Adipocyte (in vitro differentiated cells): ENCODE results near the gene NDUFAF2.

Source experiments
- DNase-seq: peaks from one replicate; pipeline ENCODE4 v3.0.0-alpha.2; 2015; ENCODE audit warnings: low read depth
- H3K27me3 ChIP-seq: replicated peaks from 2 replicates; pipeline ENCODE4 v1.7.0; 2013; ENCODE audit warnings: mild to moderate bottlenecking, low read length, moderate library complexity; ENCODE audit not compliant: control insufficient read depth, insufficient read depth
- H3K36me3 ChIP-seq: 2 replicates; pipeline ENCODE4 v1.7.0; 2013; ENCODE audit warnings: low read length, mild to moderate bottlenecking, moderate library complexity; ENCODE audit not compliant: control insufficient read depth, insufficient read depth, severe bottlenecking
- H3K4me1 ChIP-seq: 2 replicates; pipeline ENCODE4 v1.7.0; 2013; ENCODE audit warnings: mild to moderate bottlenecking, low read length, moderate library complexity; ENCODE audit not compliant: control insufficient read depth, insufficient read depth
- H3K4me3 ChIP-seq: 2 replicates; pipeline ENCODE4 v1.7.0; 2013; ENCODE audit warnings: mild to moderate bottlenecking, low read length, moderate library complexity
- H3K9ac ChIP-seq: 2 replicates; pipeline ENCODE4 v1.7.0; 2013; ENCODE audit warnings: mild to moderate bottlenecking, low read length, moderate library complexity
- H3K9me3 ChIP-seq: 2 replicates; pipeline ENCODE4 v1.7.0; 2013; ENCODE audit warnings: mild to moderate bottlenecking, low read length, moderate library complexity; ENCODE audit not compliant: control insufficient read depth

Gene NDUFAF2

DNA sequence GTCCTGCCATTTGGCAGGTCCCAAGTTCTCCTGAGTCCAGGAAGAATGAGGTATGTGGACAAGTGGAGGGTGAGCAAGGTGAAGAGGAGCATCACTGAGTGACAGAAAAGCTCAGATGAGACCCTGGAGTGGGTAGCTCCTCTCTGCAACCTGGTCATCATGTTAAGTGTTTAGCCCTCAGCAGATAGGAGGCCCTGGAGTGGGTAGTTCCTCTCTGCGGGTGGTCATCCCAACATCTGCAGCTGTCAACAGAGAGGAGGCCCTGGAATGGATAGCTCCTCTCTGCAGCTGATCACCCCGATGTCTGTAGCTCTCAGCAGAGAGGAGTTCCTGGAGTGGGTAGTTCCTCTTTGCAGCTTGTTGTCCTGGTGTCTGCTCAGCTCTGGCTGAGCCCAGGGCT is 48.4 kb downstream of the NDUFAF2 start:
- H3K9me3 ChIP-seq, result no peaks in the 10 kb centered on the region
- no peaks in the 10 kb centered on the region for H3K27me3 ChIP-seq
- H3K4me1 ChIP-seq, result no peaks in the 10 kb centered on the region
- no peaks in the 10 kb centered on the region for H3K36me3 ChIP-seq
- DNase-seq, result no peak
- H3K4me3 ChIP-seq, result no peak overlapping the region
- no peak overlapping the region for H3K9ac ChIP-seq

DNA sequence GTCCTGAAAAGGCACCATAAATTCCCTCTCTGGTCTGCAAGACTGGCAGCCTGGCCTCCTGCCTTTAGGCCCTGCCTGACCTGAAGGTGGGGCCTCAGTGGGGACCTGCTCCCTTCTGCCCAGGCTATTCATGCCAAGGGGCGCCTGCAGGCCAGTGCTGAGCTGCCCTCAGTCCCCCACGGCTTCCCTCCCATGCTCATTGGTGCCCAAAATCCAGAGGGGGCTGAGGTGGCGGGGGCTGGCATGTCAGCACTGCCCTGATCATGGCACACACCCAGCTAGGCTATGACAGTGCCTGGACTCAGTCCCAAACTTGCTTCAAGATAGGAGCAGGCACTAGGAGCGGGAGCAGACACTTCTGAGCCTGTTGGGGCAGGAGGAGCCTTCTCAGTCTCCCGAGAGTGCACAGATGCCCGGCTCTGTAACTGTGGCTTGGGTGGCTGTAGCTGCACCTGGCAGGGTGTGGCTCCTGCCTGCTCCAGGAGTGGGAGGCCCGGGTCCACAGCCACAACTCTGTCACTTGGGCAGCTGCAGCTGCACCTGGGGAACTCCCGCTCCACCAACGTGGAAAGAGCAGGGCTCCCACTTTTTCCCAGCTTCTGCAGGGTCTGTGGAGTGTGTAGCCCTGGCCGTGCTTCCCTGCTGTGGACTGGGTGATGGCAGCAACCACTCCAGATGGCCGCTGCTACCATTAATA is 49.0 kb downstream of the NDUFAF2 start:
- Histone ChIP-seq H3K9ac (no peak overlapping the region), H3K4me3 (no peak overlapping the region), H3K4me1 (no peaks in the 10 kb centered on the region), H3K9me3 (no peaks in the 10 kb centered on the region), H3K36me3 (no peaks in the 10 kb centered on the region), H3K27me3 (no peaks in the 10 kb centered on the region)
- DNase-seq, result no peak

DNA sequence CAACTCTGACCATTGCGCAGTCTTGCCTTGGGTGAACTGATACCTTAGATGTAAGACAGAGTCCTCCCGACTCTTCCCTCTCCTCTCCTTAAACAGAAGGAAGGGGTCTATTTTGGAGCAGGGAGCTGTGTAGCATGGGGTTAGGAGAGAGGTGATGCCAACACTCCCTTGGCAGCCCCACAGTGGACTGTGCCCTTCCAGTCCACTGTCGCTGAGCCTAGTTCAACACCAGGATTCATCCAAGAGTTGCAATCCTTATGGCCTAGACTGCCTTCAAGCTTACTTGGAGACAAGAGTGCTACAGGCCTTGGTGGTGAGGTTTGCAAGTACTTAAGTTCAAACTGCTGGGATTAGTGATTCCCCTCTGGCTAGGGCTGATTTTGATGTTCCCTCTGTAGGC is 51.4 kb downstream of the NDUFAF2 start:
- Histone ChIP-seq H3K36me3 (no peaks in the 10 kb centered on the region), H3K4me1 (no peaks in the 10 kb centered on the region), H3K27me3 (no peaks in the 10 kb centered on the region), H3K9ac (no peak overlapping the region), H3K4me3 (no peak overlapping the region), H3K9me3 (no peaks in the 10 kb centered on the region)
- no peak for DNase-seq

DNA sequence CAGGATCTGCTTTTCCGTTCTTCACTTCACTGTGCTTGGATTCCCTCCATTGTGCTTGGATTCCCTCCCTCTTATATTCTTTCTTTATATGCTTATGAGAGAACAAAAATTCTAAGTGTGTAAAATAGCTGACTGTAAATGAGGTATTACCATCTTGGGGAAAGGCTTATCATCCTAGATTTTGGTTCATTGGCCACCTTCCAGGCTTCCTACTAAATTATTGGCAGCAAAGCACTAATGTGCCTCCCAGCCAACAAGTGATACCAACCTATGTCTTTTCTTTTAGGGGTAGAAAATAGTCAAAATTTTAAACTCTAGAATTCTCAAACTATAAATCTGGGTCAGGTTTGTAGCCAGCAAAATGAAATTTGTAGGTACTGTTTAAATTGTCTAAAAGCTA is 52.7 kb downstream of the NDUFAF2 start:
- H3K27me3 ChIP-seq, result no peaks in the 10 kb centered on the region
- no peak overlapping the region for H3K4me3 ChIP-seq
- H3K9ac ChIP-seq, result no peak overlapping the region
- H3K4me1 ChIP-seq, result no peaks in the 10 kb centered on the region
- H3K9me3 ChIP-seq, result no peaks in the 10 kb centered on the region
- no peak for DNase-seq
- H3K36me3 ChIP-seq, result no peaks in the 10 kb centered on the region

DNA sequence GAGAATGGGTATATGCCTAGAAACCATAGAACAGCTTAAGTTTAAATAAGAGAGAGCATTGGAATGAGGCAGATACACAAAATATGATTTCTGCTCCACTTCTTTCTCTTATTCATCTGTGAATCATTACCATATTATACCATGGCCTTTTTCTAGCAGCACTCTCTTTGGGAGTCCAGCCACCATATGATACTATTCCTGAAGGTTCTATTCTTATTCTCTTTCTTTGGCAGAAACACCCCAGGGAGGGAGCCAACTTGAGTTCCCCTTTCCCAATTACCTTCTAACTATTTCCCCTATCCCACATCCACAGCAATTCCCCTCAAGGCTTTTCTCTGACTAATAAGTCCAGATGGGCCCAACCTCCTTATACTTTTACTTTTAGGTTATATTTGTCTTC is 55.9 kb downstream of the NDUFAF2 start:
- Histone ChIP-seq H3K36me3 (no peaks in the 10 kb centered on the region), H3K27me3 (no peaks in the 10 kb centered on the region), H3K9me3 (no peaks in the 10 kb centered on the region), H3K4me3 (no peak overlapping the region), H3K4me1 (peaks cover 6% of the 10 kb centered on the region), H3K9ac (no peak overlapping the region)
- DNase-seq, result peak; percentile 58

DNA sequence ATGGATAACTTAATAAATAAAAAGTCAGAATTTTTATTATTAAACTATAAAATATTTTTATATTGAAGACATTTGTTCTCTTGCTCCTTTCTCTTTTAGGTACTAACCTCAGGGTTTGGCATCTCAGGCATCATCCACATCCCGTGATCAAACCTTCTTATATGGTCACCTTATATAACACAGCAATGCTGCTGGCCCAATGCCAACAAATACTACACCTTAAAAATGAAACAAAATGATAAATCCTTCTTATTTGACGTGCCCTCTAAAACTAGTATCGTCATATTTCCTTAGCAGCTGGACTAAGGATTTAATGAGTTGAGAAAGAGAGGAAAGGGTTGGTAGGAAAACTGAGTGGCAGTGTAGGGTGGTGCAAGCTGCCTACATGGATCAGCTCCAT is 56.6 kb downstream of the NDUFAF2 start:
- no peaks in the 10 kb centered on the region for H3K27me3 ChIP-seq
- H3K4me1 ChIP-seq, result peaks cover 6% of the 10 kb centered on the region
- DNase-seq, result no peak
- H3K9ac ChIP-seq, result no peak overlapping the region
- no peak overlapping the region for H3K4me3 ChIP-seq
- H3K36me3 ChIP-seq, result no peaks in the 10 kb centered on the region
- no peaks in the 10 kb centered on the region for H3K9me3 ChIP-seq

DNA sequence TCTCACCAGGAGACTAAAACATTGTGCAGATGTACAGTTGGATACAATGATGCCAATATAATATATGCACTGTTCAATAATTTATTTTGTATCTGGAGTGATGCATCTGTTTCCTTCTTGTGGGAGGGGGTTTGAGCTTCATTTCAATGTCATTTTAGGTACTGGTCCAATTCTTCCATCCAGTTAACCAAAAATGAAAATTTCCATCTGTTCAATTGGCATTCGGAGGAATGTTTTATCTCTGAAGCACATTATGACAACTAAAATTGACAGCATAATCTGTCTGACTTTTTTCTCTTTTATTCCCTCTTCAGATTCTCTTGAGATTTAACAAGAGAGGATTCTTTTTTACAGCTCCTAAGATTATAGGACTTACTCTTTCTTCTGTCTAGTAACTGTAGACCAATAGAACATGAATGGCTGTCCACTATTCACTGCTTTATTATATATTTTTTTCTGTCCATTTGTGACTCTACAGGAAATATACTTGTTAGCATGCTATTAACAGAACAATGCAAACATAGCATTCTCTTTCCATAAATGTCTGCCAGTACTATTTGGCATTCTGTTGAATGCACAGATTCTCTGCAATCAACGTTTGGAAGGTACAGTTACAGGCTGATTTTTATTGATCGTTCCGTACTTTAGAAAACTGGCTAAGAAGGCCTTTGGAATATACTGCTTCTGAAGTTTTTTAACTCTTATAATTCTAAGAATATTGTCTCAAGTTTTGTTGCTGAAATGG is 57.8 kb downstream of the NDUFAF2 start:
- H3K9me3 ChIP-seq, result no peaks in the 10 kb centered on the region
- H3K27me3 ChIP-seq, result no peaks in the 10 kb centered on the region
- peaks cover 6% of the 10 kb centered on the region for H3K4me1 ChIP-seq
- H3K36me3 ChIP-seq, result no peaks in the 10 kb centered on the region
- H3K4me3 ChIP-seq, result no peak overlapping the region
- no peak for DNase-seq
- no peak overlapping the region for H3K9ac ChIP-seq

DNA sequence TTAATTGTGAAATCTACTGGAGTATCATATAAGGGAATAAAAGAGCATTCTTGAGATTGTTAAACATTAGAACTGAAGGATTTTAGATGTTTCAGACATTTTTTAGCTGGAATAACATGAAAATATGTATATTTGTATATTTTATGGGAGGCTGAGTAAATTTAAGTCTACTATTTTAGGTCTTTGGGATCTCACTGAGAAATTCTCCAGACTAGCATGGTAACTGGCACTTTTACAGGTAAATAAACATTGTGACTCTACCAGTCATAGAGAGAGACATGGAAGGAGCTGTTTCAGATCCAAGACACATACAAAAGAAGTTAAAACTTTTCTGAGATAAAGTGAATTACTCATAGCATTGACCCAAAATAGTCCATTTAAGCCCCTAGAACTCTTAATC is 59.4 kb downstream of the NDUFAF2 start:
- DNase-seq, result peak; percentile 66
- H3K36me3 ChIP-seq, result no peaks in the 10 kb centered on the region

DNA sequence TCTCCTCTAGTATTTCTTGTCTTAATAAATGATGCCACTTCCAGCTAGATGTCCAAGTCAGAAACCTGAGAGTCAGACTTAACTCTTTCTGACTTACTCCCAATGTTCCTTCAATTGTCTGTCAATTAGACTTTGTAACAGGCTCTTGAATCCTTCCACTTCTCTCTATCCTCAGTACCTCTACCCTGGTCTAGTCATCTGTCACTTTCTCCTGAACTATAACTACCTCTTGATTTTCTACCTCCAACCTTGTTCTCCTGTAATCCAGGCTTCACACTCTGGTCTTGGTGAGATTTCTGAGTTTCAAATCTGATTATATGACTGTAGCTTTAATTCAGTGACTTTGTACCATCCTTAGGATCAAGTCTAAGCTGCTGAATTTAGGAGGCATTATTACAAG is 64.9 kb downstream of the NDUFAF2 start:
- no peaks in the 10 kb centered on the region for H3K36me3 ChIP-seq
- H3K9ac ChIP-seq, result no peak overlapping the region
- H3K4me1 ChIP-seq, result no peaks in the 10 kb centered on the region
- no peaks in the 10 kb centered on the region for H3K27me3 ChIP-seq
- H3K9me3 ChIP-seq, result no peaks in the 10 kb centered on the region
- no peak overlapping the region for H3K4me3 ChIP-seq
- no peak for DNase-seq

More for the DNA sequence above, 59.4 kb downstream of the NDUFAF2 start:
- Histone ChIP-seq H3K27me3 (no peaks in the 10 kb centered on the region), H3K9me3 (no peaks in the 10 kb centered on the region), H3K4me3 (no peak overlapping the region), H3K9ac (no peak overlapping the region), H3K4me1 (peaks cover 6% of the 10 kb centered on the region)

DNA sequence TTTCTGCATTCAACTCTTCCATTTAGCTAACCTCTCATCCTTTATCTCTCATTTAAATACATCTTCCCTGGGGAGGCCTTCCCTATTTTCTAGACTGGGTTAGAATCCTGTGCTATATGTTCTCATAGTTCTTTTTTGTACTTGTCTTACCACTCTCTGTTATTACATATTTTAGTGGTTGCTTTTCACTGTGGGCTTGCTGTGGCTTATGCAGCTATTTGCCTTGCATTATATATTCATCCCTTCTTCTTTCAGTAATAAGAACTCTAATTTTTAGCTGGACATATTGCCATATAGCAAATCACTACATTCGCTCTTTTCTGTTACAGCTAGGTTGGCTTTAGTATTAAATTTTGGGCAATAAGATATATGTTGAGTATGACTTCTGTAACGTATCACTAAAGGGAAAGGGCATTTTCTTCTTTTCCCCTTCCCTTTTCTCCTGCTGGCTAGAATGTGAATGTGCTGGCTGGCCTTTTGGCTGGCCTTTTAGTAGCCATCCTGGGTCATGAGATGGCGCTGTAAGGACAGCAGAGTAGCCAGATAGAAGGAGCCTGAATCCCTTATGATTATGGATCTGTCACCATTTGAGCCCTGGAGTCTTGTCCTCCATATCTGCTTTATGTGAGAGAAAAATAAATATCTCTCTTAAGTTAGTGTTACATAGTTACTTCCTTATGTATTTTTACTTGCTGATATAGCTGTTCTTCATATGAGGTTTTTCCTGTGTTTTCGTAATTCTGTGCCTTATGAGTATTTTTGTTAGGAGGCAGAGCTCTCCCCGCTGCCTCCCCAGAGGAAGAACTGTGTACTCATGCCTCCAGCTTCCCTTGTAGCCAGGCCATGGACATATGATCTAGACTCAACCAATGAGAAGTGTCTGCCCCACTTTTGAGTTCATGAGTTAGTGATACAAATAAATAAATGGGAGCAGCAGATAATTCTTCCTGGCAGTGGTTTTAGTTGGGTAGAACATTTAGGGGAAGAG is 65.8 kb downstream of the NDUFAF2 start:
- H3K27me3 ChIP-seq, result no peaks in the 10 kb centered on the region
- H3K36me3 ChIP-seq, result no peaks in the 10 kb centered on the region
- no peaks in the 10 kb centered on the region for H3K4me1 ChIP-seq
- H3K4me3 ChIP-seq, result no peak overlapping the region
- H3K9ac ChIP-seq, result no peak overlapping the region
- H3K9me3 ChIP-seq, result no peaks in the 10 kb centered on the region
- DNase-seq, result no peak

DNA sequence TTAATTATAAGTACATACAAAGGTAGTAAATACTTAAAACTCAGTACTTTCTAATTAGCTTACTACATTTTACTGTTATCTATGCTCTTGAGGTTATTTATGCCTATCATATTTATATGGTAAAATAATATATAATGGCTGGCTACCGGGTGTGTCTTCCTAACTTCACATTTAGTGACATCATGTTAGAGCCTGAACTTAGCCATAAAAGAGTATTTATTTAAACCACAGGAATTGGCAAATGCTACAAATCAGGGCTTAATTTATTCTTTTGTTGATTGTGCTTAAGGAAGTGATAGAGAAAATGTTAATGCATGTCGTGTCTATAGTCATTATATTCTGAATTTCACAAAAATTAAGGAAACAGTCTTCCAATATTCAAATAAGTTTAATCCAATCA is 73.1 kb downstream of the NDUFAF2 start:
- no peaks in the 10 kb centered on the region for H3K9me3 ChIP-seq
- no peak overlapping the region for H3K4me3 ChIP-seq
- no peaks in the 10 kb centered on the region for H3K27me3 ChIP-seq
- DNase-seq, result no peak
- H3K9ac ChIP-seq, result no peak overlapping the region
- peaks cover 29% of the 10 kb centered on the region for H3K4me1 ChIP-seq
- no peaks in the 10 kb centered on the region for H3K36me3 ChIP-seq
